Stimulated activated CD8-positive, alpha-beta memory T cell treated with anti-CD3 and anti-CD28 coated beads, Interleukin-12 subunit alpha, Interleukin-12 subunit beta, amount 100 ng/mL, for 24 hours (primary cell): ENCODE results near the gene ANKZF1.

Source experiments
- DNase-seq: peaks from one replicate; pipeline ENCODE4 v3.0.0-alpha.2; 2020; ENCODE audit errors: extremely low read depth

The ANKZF1 gene

DNA sequence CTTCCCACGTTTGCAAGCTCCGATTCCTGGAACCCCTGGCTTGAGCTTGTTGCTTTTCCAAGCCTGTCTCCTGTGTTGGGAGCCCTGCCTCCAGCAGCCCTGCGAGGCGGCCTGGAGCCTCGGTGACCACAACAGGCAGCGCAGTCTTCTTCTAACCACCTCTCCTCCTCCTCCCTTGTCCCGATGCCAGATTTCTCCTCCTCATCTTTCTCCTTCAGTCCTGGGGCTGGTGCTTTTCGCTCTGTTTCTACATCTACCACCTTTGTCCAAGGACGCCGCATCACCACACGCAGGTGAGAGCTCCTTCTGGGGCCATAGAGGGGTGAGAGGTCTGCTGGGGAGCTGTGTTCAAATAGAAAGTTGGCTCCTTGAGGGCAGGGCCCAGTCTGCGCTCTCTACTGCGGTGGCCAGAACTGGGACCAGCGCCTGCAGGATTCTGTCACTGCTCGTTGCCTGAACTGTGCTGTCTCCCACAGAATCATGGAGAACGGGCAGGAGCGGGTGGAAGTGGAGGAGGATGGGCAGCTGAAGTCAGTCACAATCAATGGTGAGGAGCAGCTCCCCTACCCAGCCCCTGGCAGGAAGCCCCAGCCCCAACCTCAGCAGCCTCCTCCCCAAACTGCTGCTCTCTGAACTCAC lies 53.5 kb downstream of the ANKZF1 start:
- DNase-seq, result no peak

GRCh38 chr2:219284501-219285372 lies 55.1 kb downstream of the ANKZF1 start:
- no peak for DNase-seq

- no peak for DNase-seq
Measured at GRCh38 chr2:219285373-219285735, 55.7 kb downstream of the ANKZF1 start.

GRCh38 chr2:219285894-219286425 lies 56.4 kb downstream of the ANKZF1 start:
- DNase-seq, result no peak
